ENCODE data around the gene MYL6.
"Not testable (repeated sequence)": the region's sequence is repeated elsewhere in the genome, so short reads cannot be mapped to it uniquely, and the experiment has no call there.

MYL6 gene

GRCh38 chr12:56189918-56190694 is 31.9 kb downstream of the MYL6 start:
- H3K36me3 Mint-ChIP-seq = peaks cover 5% of the 10 kb centered on the region
- no peaks in the 10 kb centered on the region for H3K9me3 Mint-ChIP-seq
- H3K27ac Mint-ChIP-seq = peak overlapping the region; percentile 100
- H3K4me3 Mint-ChIP-seq = peak overlapping the region; percentile 98
- H3K4me1 Mint-ChIP-seq = peaks cover 49% of the 10 kb centered on the region
- H3K27me3 Mint-ChIP-seq = no peaks in the 10 kb centered on the region

GRCh38 chr12:56190695-56191155 is 32.6 kb downstream of the MYL6 start:
- H3K27me3 Mint-ChIP-seq = no peaks in the 10 kb centered on the region
- peak overlapping the region; percentile 98 for H3K4me3 Mint-ChIP-seq
- peaks cover 48% of the 10 kb centered on the region for H3K4me1 Mint-ChIP-seq
- no peaks in the 10 kb centered on the region for H3K9me3 Mint-ChIP-seq
- peak overlapping the region; percentile 100 for H3K27ac Mint-ChIP-seq
- peaks cover 4% of the 10 kb centered on the region for H3K36me3 Mint-ChIP-seq

- Mint-ChIP-seq H3K4me3 (peak overlapping the region; percentile 6), H3K27ac (no peak overlapping the region), H3K36me3 (no peaks in the 10 kb centered on the region), H3K4me1 (peaks cover 34% of the 10 kb centered on the region), H3K27me3 (no peaks in the 10 kb centered on the region), H3K9me3 (no peaks in the 10 kb centered on the region)
These were observed 34.4 kb downstream of the MYL6 start for GRCh38 chr12:56192582-56192981.

GRCh38 chr12:56193025-56193578 is 34.9 kb downstream of the MYL6 start:
- H3K27me3 Mint-ChIP-seq = no peaks in the 10 kb centered on the region
- no peaks in the 10 kb centered on the region for H3K36me3 Mint-ChIP-seq
- H3K9me3 Mint-ChIP-seq = no peaks in the 10 kb centered on the region
- H3K27ac Mint-ChIP-seq = peak overlapping the region; percentile 89
- peaks cover 29% of the 10 kb centered on the region for H3K4me1 Mint-ChIP-seq
- H3K4me3 Mint-ChIP-seq = peak overlapping the region; percentile 6

- H3K9me3 Mint-ChIP-seq, H3K36me3 Mint-ChIP-seq, H3K4me3 Mint-ChIP-seq, H3K27ac Mint-ChIP-seq, H3K27me3 Mint-ChIP-seq: not testable (repeated sequence)
- H3K4me1 Mint-ChIP-seq = peaks cover 11% of the 10 kb centered on the region
These were observed 38.8 kb downstream of the MYL6 start for GRCh38 chr12:56196818-56197550.

- no peaks in the 10 kb centered on the region for H3K9me3 Mint-ChIP-seq
- H3K4me3 Mint-ChIP-seq = no peak overlapping the region
- H3K4me1 Mint-ChIP-seq = peaks cover 5% of the 10 kb centered on the region
- no peaks in the 10 kb centered on the region for H3K27me3 Mint-ChIP-seq
- no peaks in the 10 kb centered on the region for H3K36me3 Mint-ChIP-seq
- H3K27ac Mint-ChIP-seq = no peak overlapping the region
These were observed 39.9 kb downstream of the MYL6 start for GRCh38 chr12:56197921-56198635.

GRCh38 chr12:56198836-56199235 is 40.7 kb downstream of the MYL6 start:
- H3K27ac Mint-ChIP-seq = no peak overlapping the region
- H3K9me3 Mint-ChIP-seq = no peaks in the 10 kb centered on the region
- H3K4me3 Mint-ChIP-seq = no peak overlapping the region
- no peaks in the 10 kb centered on the region for H3K27me3 Mint-ChIP-seq
- H3K4me1 Mint-ChIP-seq = no peaks in the 10 kb centered on the region
- no peaks in the 10 kb centered on the region for H3K36me3 Mint-ChIP-seq

GRCh38 chr12:56202366-56202765 is 44.2 kb downstream of the MYL6 start:
- Mint-ChIP-seq H3K4me3 (no peak overlapping the region), H3K9me3 (no peaks in the 10 kb centered on the region), H3K27me3 (no peaks in the 10 kb centered on the region), H3K4me1 (peaks cover 4% of the 10 kb centered on the region), H3K36me3 (peaks cover 4% of the 10 kb centered on the region), H3K27ac (peak overlapping the region; percentile 90)

GRCh38 chr12:56202838-56203237 is 44.7 kb downstream of the MYL6 start:
- Mint-ChIP-seq H3K36me3 (peaks cover 4% of the 10 kb centered on the region), H3K27ac (peak overlapping the region; percentile 90), H3K27me3 (no peaks in the 10 kb centered on the region), H3K9me3 (no peaks in the 10 kb centered on the region), H3K4me3 (no peak overlapping the region), H3K4me1 (peaks cover 4% of the 10 kb centered on the region)

GRCh38 chr12:56204275-56204674 is 46.1 kb downstream of the MYL6 start:
- Mint-ChIP-seq H3K4me3 (no peak overlapping the region), H3K27me3 (no peaks in the 10 kb centered on the region), H3K9me3 (no peaks in the 10 kb centered on the region), H3K36me3 (peaks cover 4% of the 10 kb centered on the region), H3K27ac (peak overlapping the region; percentile 61), H3K4me1 (peaks cover 4% of the 10 kb centered on the region)

- peaks cover 4% of the 10 kb centered on the region for H3K4me1 Mint-ChIP-seq
- H3K27me3 Mint-ChIP-seq = no peaks in the 10 kb centered on the region
- H3K27ac Mint-ChIP-seq = no peak overlapping the region
- no peaks in the 10 kb centered on the region for H3K9me3 Mint-ChIP-seq
- peaks cover 4% of the 10 kb centered on the region for H3K36me3 Mint-ChIP-seq
- no peak overlapping the region for H3K4me3 Mint-ChIP-seq
These were observed 47.3 kb downstream of the MYL6 start for GRCh38 chr12:56205445-56205844.

- H3K27me3 Mint-ChIP-seq = no peaks in the 10 kb centered on the region
- H3K36me3 Mint-ChIP-seq = peaks cover 7% of the 10 kb centered on the region
- H3K9me3 Mint-ChIP-seq = no peaks in the 10 kb centered on the region
- H3K4me3 Mint-ChIP-seq = no peak overlapping the region
- H3K4me1 Mint-ChIP-seq = peaks cover 4% of the 10 kb centered on the region
- peak overlapping the region; percentile 25 for H3K27ac Mint-ChIP-seq
These were observed 48.5 kb downstream of the MYL6 start for GRCh38 chr12:56206452-56207166.

GRCh38 chr12:56208006-56208405 is 49.8 kb downstream of the MYL6 start:
- Mint-ChIP-seq H3K36me3 (peaks cover 7% of the 10 kb centered on the region), H3K27me3 (no peaks in the 10 kb centered on the region), H3K4me3 (no peak overlapping the region), H3K4me1 (peaks cover 4% of the 10 kb centered on the region), H3K9me3 (no peaks in the 10 kb centered on the region), H3K27ac (no peak overlapping the region)
